ELR (cell line): ENCODE results near the gene IGF2BP3.
"Not testable (repeated sequence)": the region's sequence is repeated elsewhere in the genome, so short reads cannot be mapped to it uniquely, and the experiment has no call there.

ENCODE experiments used
- DNase-seq: peaks from one replicate; pipeline ENCODE4 v3.0.0-alpha.2; 2015; ENCODE audit warnings: low read depth

The IGF2BP3 gene

GRCh38 chr7:23422384-23422783 lies 47.9 kb downstream of the IGF2BP3 start:
- no peak for DNase-seq

- no peak for DNase-seq
Observed at GRCh38 chr7:23419845-23420244, 50.4 kb downstream of the IGF2BP3 start.

GRCh38 chr7:23419160-23419559 lies 51.1 kb downstream of the IGF2BP3 start:
- DNase-seq, result no peak

GRCh38 chr7:23418046-23418445 lies 52.2 kb downstream of the IGF2BP3 start:
- peak; percentile 58 for DNase-seq

- DNase-seq, result no peak
Observed at GRCh38 chr7:23415198-23415597, 55.1 kb downstream of the IGF2BP3 start.

- DNase-seq, result no peak
Observed at GRCh38 chr7:23410446-23411183, 59.7 kb downstream of the IGF2BP3 start.

- DNase-seq, result not testable (repeated sequence)
Observed at GRCh38 chr7:23406564-23406963, 63.7 kb downstream of the IGF2BP3 start.

- DNase-seq, result no peak
Observed at GRCh38 chr7:23405240-23405618, 65.1 kb downstream of the IGF2BP3 start.

- DNase-seq, result no peak
Observed at GRCh38 chr7:23404546-23405239, 65.6 kb downstream of the IGF2BP3 start.

- DNase-seq, result no peak
Observed at GRCh38 chr7:23403970-23404369, 66.3 kb downstream of the IGF2BP3 start.

- DNase-seq, result not testable (repeated sequence)
Observed at GRCh38 chr7:23398090-23398489, 72.2 kb downstream of the IGF2BP3 start.

- no peak for DNase-seq
Observed at GRCh38 chr7:23397241-23397640, 73.0 kb downstream of the IGF2BP3 start.

- peak; percentile 32 for DNase-seq
Observed at GRCh38 chr7:23396222-23397015, 73.9 kb downstream of the IGF2BP3 start.

- DNase-seq, result no peak
Observed at GRCh38 chr7:23394488-23395171, 75.7 kb downstream of the IGF2BP3 start.

- DNase-seq, result no peak
Observed at GRCh38 chr7:23393636-23394035, 76.7 kb downstream of the IGF2BP3 start.

- no peak for DNase-seq
Observed at GRCh38 chr7:23389701-23390100, 80.6 kb downstream of the IGF2BP3 start.

- DNase-seq, result no peak
Observed at GRCh38 chr7:23387583-23387982, 82.7 kb downstream of the IGF2BP3 start.

GRCh38 chr7:23385140-23385539 lies 85.2 kb downstream of the IGF2BP3 start:
- no peak for DNase-seq

- peak; percentile 76 for DNase-seq
Observed at GRCh38 chr7:23383225-23383624, 87.1 kb downstream of the IGF2BP3 start.

GRCh38 chr7:23380961-23381360 lies 89.3 kb downstream of the IGF2BP3 start:
- peak; percentile 33 for DNase-seq

GRCh38 chr7:23380556-23380955 lies 89.7 kb downstream of the IGF2BP3 start:
- DNase-seq, result peak; percentile 46

- no peak for DNase-seq
Observed at GRCh38 chr7:23378996-23379395, 91.3 kb downstream of the IGF2BP3 start.
